ENCODE measurements around the gene ADAM22.

Gene ADAM22

DNA sequence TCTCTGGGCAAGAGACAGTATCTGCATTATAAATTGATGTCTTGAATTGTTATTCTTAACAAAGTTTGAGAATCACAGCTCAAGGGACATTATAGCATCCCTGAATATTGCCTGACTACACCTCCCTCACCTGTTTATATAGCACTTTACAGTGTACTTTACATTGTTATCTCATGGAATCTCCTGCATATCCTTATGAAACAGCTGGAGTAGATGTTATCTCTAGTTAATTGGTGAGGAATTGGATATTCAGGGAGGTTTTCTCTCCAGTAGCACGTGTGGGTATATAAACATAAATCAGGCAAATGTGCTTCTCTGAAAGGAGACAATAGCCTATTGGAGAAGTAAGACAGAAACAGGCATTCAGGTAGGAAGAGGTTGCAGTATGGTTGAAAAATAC lies 168.6 kb downstream of the ADAM22 start:
- H3K4me3 ChIP-seq (ENCODE audit: low read depth, low read length) = no peak overlapping the region

DNA sequence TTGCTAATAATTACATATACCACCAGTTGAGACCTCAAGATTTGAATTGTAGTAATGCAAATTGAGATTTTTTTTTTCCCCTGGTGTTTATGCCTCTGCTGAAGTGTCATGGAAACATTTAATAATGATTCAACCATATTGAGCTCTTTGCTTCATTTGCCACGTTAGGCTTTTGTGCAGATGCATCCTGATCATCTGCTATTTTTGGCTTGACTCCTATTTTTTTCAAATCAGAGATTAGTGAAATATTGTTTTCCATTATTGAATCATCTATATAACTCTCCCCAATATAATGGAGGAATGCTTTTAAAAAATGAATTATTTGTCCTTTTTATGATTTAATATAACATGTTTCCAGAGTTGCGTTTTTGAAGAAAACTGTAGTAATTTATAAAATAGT lies 170.7 kb downstream of the ADAM22 start:
- no peak overlapping the region for H3K4me3 ChIP-seq (ENCODE audit: low read depth, low read length)

DNA sequence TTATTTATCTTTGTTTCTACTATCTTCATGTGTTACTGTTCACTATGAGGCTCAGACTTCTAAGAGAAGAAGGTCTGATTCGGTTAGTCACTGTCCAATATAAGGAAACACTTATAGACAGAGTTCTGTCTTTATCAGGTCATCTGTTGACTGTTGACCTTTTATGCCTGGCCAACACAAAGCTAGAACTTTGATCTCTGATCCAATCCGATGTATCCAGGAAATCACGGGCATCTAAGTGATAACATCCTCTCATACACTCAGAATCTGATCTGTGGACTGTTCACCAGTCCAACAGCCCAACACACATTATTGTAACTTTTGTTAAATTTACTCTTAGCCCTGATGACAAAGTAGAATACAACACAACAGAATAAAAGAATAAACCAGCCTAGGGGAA lies 171.2 kb downstream of the ADAM22 start:
- no peak overlapping the region for H3K4me3 ChIP-seq (ENCODE audit: low read depth, low read length)

DNA sequence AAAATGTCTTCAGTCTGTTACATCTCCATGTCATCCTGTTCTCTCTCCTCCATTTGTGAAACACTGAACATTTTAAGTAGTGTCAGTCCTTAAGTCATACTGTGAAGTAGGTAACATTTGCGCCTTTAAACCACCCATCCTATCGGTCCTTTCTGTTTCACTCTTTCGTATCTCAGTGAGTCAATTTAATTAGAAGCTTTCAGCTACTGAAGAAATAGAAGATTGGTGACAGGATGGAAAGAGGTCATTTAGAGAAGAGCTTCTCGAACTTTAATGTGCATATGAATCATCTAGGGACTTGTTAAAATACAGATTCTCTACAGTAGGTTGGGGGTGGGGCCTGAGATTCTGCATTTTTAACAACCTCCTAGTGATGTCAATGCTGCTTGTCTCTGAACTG lies 172.4 kb downstream of the ADAM22 start:
- no peak overlapping the region for H3K4me3 ChIP-seq (ENCODE audit: low read depth, low read length)

DNA sequence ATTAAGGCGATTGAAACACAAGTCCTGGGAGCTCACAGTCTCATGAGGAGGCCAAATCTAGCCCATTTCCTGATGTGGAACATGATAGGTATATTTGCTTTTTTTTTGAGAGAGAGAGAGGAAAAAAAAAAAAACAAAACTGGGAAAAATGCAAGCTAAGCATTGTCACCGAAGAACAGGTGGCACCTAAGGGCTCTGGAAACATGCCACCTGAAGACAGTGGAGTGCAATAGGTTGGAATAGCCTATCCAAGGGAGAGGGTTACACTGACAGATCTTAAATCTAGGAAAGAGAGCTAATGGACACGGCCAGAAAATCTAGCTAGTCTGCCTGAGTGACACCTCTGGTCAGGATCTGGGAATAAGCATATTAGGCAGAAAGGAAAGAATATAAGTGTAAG lies 175.6 kb downstream of the ADAM22 start:
- H3K4me3 ChIP-seq (ENCODE audit: low read depth, low read length) = no peak overlapping the region

DNA sequence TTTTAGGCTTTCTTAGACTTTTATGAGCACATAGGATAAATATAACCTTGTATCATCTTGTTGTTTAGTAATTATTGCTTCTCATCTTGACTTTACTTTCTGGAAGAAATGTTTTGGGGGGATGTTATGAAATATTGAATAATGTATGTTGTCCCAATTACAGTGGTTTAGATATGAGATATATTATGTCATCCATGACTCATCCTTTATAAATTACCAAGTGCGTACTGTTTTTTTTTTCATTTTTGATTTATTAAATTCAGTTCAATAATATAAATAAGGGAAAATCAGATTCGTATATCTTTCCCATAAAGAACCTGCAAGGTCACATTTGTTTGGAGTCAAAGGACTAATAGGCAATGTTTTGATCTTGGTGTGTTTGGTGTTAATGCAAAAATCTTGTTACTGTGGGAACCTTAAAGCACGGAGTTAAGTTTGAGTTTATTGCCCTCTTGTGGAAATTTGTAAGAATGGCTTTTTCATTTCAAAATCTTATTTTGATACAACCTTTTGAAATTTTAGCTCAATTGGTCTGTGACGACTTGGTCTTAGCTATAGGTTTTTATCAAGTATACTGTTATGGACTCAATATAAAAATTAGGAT lies 177.2 kb downstream of the ADAM22 start:
- H3K4me3 ChIP-seq (ENCODE audit: low read depth, low read length) = no peak overlapping the region

- H3K4me3 ChIP-seq (ENCODE audit: low read depth, low read length) = no peak overlapping the region
These were observed 178.0 kb downstream of the ADAM22 start for GRCh38 chr7:88111954-88112471.

DNA sequence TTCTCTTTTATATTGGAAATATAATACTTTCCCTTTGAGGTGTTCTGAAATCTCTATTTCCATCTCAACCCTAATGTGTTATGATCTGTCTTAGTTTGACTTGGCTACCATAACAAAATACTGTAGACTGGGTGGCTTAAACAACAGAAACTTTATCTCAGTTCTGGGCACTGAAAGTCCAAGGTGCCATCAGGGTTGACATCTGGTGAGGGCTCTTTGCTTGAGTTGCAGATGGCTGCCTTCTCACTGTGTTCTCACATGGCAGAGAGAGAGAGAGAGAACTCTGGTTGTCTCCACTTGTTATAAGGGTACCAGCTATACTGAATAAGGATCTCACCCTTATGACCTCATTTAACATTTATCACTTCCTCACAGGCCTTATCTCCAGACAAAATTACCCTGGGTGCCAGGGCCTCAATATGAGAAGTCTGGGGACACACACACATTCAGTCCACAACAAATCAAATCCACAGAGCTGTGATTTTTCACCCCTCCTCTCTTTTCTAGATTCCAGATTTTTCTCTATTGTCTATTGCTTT lies 181.3 kb downstream of the ADAM22 start:
- no peak overlapping the region for H3K4me3 ChIP-seq (ENCODE audit: low read depth, low read length)

DNA sequence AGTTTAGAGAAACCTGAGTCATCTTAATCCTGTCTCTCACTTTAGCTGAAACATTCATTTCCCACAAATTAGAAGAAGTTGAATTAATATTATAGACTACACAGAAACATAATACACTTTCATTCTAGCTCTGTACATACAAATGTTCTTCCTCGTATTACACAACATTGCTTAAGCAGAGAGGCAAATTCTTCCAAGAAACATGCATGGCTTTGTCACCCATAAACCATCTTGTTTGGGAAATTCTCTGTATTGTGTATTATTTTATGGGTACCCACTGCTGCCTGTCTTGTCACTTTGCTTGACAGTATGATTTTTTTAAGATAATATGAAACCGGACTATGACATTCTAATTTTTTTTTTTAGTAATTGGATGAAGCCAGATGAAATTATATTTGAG lies 181.8 kb downstream of the ADAM22 start:
- H3K4me3 ChIP-seq (ENCODE audit: low read depth, low read length) = no peak overlapping the region

DNA sequence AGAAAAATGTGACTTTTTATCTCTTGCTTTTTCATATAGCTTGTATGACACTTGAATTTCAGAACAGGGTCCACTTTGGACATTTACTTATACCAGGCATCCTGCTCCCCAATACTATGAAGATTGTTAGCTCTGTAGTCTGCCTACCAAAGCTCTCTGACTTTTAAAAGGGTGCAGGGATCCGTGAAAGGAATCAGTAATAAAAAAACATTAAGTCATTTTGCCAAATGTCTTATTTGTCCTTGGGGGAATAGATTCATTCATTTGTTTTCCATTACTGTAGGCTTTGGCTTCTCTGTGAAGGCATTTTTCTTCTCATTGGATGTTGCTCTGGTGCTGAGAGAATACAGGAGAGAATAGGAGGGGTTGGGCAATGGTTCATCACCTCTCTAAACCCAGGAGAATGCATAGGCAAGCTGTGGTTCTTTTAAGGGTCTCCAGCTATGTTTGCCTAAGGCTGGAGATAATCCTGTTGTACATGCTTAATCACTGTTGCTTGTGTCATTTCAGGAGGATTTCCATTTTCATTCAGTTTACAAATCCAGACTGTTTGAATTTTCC lies 182.3 kb downstream of the ADAM22 start:
- no peak overlapping the region for H3K4me3 ChIP-seq (ENCODE audit: low read depth, low read length)

DNA sequence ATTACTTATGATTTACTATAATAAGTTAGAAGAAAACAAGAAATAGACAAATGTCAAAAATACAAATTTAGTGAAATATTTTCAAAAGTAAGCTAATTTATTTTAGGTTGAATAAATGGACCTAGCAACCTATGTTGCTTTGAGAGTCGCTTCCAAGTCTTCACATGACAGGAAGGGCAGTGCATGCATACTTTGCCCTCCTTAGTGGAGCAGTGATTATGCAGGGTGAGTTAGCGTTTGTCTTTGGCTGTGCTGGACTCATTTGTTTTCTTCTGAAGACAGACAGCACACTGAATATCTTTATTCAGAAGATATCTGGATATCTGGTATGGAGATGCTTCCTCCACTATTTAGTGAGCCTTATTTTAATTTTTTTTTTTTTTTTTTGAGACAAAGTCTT lies 183.3 kb downstream of the ADAM22 start:
- H3K4me3 ChIP-seq (ENCODE audit: low read depth, low read length) = no peak overlapping the region

DNA sequence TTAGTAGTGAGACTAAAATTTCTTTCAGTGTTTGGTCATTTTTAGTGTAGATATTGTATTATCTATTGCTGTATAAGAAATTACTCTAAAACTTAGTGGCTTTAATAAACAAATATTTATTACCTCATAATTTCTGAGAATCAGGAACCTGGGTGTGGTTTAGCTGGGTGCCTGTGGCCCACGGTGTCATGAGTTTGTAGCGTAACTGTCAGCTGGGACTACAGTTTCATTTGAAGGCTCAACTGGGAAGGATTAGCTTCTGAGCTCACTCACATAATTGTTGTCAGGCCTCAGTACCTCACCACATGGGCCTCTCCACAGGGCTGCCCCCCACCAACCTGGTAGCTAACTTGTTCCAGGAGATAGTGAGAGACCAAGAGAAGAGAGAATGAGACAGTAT lies 187.3 kb downstream of the ADAM22 start:
- H3K4me3 ChIP-seq (ENCODE audit: low read depth, low read length) = no peak overlapping the region

DNA sequence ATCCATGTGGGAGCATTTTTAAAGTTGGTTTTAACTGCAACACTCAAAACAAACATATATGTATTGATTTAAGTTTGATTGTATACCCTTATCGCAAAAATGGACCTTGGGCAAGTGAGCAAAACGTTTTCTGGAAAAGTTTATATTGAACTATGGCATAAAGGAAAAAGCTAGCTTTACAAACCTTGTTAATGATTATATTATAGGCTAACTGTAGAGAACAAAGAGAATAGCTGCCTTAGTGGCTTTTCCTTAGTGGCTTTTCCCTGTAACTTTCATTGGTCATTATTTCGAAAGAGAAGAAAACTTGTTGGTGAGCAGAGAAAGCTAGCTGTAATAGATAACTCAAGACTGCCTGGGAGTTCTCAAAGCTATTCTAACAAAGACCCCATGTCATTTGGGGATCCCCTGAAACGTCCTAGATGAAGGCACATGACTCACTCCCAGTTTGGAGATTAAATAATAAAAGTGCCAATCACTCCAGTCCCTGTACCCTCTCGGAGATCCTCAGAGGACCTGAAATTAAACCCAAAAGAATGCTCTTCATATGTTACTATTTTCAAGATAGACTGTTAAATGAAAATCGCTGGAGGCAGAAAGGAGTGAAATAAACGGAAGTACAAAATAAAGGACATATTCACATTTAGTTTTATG lies 193.7 kb downstream of the ADAM22 start:
- no peak overlapping the region for H3K4me3 ChIP-seq (ENCODE audit: low read depth, low read length)

DNA sequence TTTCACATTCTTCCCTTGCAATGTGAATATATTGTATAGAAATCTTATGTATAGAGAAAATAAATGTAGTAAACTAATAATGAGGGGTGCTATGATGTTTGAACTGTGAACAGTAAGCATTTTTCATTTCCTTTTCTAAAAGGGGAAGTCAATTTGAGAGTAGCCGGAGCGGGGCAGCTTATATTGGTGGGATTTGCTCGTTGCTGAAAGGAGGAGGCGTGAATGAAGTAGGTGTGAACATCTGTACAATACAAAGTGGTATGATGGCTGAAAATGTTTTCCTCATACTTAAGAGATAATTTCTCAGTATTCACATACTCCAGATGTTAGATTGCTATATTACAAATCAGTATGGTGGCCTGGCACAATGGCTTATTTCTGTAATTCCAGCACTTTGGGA lies 198.7 kb downstream of the ADAM22 start:
- no peak overlapping the region for H3K4me3 ChIP-seq (ENCODE audit: low read depth, low read length)

DNA sequence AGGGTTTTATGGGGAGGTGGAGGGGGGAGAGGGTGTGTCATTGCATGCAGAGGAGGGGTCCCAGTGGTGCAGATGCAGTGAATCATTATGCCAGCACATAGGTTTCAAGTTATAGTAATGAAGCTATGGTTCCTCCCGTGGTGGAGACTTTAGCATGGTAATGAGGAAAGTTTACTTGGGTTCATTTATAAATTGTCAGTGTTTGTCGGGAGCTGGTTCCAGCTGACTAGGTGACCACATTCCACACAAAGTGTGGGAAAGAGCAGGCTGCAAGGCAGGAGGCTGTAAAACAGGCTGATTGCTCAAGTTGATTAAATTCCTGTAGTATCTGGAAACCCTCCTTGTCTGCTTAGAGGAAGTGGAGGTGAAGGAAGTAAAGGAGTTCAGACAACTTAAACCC lies 206.9 kb downstream of the ADAM22 start:
- no peak overlapping the region for H3K4me3 ChIP-seq (ENCODE audit: low read depth, low read length)

DNA sequence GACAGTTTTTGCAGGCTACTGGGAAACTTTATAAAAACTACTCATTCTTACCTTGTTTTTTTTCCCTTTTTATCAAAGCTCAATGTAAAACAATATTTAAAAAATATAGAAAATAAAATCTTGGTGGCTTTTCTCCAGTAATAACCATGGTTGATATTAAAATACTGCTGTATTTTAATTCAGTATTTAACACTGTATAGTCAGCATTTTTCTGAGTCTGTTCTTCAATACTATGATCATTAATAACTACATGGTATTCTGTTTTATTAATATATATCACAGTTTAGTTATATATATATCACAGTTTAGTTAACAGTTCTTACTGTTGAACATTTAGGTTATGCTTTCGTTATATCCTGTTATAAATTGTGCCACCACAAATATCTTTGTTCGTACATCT lies 207.4 kb downstream of the ADAM22 start:
- H3K4me3 ChIP-seq (ENCODE audit: low read depth, low read length) = no peak overlapping the region

DNA sequence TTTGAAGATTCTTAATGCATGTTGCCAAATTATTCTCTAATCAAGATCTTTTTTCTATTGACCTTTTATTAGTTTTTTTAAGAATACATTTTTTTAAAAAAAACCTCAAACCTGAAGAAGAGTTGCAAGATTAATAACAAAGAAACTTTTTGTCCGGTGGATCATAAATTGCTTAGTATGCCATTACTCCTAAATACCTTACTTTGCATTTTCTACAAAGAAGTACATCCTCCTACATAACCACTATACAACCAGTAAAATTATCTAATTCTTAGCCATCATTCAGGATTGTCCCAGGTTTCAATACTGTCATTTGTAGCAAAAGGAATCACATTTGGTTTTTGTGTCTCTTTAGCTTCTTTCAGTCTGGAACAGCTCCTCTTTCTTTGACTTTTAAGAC lies 207.9 kb downstream of the ADAM22 start:
- no peak overlapping the region for H3K4me3 ChIP-seq (ENCODE audit: low read depth, low read length)

GRCh38 chr7:88146616-88147015 lies 212.6 kb downstream of the ADAM22 start:
- no peak overlapping the region for H3K4me3 ChIP-seq (ENCODE audit: low read depth, low read length)

DNA sequence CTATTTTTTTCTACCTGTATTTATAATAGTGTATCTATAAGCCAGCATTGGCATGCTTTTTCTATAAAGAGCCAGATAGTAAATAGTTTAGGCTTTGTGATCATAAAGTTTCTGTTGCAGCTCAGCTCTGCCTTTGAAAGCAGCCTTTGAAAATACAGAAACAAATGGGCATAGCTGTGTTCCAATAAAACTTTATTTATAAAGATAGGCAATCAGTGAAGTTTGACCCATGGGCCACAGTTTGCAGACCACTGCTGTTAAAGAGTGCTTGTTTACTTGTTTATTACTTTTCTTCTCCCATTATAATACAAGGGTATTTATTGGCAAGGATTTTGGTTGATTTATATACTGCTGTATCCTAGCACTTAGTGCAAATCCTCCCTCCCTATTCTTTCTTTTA lies 213.3 kb downstream of the ADAM22 start:
- H3K4me3 ChIP-seq (ENCODE audit: low read depth, low read length) = no peak overlapping the region

DNA sequence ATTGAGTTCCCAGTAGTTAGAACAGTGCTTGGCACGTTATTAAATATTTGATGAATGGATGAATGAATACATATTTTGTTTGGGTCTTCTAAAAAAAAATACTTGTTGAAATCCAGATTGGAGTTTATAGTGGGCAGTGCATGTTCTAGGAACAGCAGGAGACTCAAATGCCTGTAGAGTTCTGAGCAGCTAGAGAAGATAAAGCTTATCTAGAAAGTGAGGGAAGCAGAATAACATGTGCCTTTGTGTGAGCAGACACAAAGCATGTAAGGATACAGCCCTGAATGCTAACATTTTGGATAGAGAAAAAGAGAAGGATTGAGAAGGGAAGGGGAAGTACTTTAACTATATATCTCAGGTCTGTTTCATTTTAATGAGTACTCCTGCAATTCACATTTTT lies 213.9 kb downstream of the ADAM22 start:
- H3K4me3 ChIP-seq (ENCODE audit: low read depth, low read length) = no peak overlapping the region

DNA sequence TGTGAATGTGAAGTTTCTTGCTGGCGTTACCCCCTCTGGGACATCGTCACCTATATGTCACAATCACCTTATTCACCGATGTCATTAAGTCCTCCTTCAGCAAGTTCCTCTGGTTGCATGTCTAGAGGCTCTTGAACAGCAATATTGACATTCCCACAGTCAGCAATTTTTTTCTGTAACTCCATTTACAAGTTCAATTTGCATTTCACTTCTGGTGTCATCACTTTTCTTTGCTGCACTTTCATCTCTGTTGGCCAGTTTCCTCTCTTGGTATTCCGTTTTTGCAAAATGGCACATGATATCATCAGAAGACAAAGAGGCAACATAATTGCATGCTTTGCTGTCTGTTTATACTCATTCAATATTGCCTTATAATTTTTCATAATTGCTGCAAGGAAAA lies 216.0 kb downstream of the ADAM22 start:
- H3K4me3 ChIP-seq (ENCODE audit: low read depth, low read length) = no peak overlapping the region

GRCh38 chr7:88151119-88151790 lies 217.2 kb downstream of the ADAM22 start:
- H3K4me3 ChIP-seq (ENCODE audit: low read depth, low read length) = no peak overlapping the region

Measured in iPS-11a (cell line).